DMS53 treated with DMSO at 0.1 percent for 48 hours (cell line): ENCODE measurements around the gene U2AF2.

Experiments used
- DNase-seq: peaks from one replicate; lab custom pipeline; 2025; ENCODE audit not compliant: unreplicated experiment; lab: John Stamatoyannopoulos, UW

Gene U2AF2

DNA sequence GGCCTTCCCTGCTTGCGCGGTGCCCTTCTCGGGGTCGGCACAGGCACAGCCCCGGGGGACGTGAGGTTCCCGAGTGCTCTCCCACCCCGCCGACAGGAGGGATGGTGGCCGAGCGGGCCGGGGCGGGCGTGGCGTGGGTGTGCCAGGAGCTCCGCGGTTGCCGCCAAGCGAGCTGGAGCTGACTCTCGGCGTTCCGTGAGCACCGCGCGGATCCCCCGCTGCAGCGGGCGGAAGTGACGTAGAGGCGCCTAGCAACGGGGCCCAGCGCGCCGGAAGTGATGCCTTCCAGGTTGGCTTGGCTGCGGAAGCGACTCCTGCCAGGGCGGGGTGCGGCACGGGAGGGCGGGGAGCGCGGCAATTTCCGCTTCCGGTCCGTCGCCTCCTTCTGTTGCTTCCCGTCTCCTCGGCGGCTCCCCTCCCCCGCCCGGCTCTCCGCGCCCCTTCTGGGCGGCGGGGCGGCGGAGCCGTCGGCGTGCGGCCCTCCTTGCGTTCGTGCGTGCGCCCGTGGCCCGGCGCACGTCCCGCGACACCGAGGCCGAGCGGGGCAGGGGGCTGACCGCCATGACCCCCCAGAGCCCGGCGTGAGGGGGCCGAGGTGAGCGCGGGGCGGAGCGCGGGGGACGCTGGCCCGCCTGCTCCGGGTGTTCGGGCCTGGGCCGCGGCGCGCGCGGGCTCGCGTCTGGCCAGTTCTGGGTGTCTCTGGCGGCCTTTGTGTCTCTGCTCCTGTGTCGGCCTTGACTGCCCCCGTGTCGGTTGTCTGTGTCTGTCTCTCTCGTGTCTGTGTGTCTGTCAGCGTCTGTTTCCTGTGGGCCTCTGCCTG lies 20.2 kb downstream of the U2AF2 start, which contains the start of gene EPN1:
Gene EPN1 (plus strand): TSS at position 386 of the 820 bp plus-strand sequence. CDS start 3,402 bp downstream, outside the sequence.
- DNase-seq = peak; percentile 90

DNA sequence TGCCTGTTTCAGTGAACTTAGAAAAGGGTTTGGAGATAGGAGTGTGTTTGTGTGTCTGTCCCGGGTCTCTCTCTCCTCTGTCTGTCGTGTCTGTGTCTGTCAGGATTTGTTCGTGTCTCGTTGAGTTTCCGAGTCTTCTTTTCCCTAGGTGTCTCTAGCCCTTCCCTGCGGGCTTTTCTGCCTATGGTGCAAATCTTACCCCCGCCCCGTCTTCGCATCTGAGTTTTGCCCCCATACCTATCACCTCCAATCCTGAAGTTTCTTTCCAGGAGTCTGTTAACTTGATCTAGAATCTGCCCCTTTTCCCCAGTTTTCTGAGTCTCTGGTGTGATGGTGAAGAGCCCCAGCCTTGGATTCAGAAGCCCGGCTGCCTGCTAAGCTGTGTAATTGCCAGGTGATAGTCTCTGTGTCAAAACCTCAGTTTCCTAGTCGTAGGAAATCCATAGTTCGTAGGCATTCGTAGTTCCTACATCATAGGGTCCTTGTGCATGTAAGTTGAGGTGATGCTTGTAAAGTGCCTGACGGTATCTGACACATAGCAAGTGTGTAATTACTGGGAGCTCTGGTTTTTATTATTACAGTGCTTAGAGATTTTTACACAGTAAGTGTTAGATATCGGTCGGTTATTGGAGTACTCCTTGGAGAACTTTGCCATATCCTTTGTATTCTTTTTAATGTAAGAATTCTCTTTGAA lies 21.0 kb downstream of the U2AF2 start:
- no peak for DNase-seq

DNA sequence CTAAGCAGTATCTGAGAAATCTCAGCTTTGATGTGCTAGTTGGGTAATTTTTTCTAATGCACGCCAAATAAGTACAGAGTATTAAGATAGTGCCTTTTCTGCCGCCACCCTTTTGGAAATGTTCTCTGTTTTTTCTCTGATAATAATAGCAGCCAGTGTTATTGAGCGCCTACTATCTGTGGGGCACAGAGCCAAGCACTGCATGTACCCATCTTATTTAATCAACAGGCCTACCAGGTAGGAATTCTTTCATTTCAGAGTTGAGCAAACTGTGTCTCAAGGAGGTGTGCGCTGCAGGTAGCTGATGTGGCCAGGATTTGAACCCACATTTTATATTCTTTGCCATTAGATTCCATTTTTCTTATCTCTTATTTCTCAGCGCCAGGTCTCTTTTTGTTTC lies 21.5 kb downstream of the U2AF2 start:
- no peak for DNase-seq

DNA sequence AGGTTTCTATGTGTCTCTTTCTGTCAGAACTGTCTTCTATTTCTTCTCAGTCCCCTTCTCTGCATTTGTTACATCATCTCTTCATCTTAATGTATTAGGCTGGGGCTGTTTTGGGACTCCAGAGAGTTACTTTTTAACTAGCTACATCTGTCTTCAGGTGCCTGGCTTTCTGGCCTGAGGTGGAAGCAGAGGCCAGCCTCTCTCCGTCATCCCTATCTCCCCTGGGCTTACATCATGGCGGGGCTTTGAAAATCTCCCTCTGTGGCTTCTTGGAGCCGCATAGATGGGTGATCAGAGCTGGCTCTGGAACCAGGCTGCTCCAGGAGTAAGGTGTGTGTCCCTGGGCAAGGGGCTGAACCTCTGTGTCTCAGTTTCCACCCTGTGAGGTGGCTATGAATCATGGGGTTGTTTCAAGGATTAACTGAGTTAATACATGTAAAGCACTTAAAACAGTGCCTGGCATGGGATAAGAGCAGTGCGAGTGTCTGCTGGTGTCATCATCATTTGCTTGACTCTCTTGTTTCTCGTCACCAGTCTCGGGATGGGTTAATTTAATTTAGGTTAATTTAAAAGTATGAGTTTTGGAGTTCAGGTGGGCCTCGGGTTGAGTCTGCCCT lies 22.2 kb downstream of the U2AF2 start:
- DNase-seq = no peak

DNA sequence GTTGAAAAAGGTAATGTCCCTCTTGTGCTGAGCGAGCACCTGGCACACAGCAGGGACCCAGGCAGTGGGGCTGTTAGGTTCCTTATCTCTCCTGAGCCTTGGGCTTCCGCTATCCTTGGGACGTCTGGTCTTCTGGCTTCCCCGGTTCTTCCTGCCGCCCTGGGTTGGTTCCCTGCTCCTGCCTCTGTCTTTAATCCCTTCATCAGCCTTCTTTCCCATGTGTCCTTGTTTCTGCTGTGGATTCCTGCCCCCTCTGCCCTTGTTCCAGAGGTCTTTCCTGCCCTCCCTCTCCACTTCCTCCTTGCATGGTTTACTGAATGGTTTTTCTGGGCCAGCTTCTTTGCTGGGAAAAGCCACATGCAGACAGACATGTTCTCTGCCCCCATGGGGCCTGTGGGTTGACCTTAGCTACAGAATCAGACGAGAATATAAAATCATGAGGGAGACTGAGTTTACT lies 22.8 kb downstream of the U2AF2 start:
- DNase-seq = no peak

DNA sequence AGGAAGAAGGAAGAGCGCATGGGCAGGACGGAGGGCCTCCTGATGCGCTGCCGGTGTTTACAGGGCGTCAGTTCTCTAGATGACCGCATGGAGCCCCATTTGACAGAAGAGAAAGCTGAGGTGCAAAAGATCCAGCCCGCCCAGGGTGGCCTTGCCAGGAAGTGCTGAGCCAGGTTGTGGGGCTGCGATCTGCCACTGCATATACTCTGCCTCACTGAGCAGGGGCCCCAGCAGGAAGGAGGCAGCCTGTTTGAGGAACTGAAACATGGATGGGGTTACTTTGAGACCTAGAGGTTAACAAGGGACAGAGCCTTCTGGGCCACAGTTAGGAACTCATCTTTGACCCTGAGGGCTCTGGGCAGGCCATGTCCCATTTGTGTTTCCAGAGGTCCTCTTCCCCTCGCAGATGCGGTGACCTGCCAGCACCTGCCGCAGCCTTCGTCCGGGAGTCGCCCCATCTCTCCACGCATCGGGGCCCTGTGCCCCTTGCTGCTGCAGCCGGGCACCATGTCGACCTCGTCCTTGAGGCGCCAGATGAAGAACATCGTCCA lies 23.4 kb downstream of the U2AF2 start:
- DNase-seq = no peak

DNA sequence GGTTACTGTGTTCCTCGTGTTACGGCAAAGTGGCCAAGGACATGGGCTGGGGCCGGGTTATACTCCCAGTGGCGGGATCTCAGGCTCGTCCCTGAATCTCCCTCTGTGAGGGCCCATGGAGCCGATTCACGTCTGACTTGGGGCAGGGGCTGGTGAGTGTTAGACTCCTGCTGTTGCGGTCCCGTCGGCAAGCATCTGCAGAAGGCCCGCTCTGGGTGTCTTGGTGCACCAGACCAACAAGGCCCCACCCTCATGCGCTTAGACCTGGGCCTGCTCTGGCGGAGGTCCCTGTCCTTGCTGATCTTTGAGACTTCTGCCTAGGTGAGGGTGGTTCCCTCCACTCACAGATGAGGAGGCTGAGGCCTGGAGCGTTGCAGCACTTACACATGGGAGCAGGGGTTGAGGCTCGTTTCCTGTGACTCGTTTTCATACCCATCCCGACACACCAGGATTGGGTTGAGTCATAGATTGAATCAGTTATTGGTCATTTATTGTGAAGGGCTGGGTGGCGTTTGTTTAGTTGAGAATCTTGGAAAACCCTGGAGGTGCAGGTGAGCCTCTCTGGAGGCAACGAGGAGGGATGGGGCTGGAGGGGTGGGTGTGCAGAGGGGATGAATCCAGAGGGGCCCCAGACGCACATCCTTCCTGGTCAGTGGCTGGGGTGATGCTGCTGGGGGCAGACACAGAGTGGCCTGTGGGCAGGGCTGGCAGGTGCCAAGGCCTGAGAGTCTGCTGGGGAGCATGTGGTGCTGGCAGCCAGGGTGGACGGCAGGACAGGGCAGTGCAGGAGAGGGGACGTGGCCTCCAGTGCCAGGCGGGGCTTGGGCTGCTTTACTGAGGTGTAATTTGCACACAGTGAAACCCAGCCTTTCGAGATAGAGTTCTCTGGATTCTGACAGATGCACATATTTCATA lies 24.8 kb downstream of the U2AF2 start:
- no peak for DNase-seq

DNA sequence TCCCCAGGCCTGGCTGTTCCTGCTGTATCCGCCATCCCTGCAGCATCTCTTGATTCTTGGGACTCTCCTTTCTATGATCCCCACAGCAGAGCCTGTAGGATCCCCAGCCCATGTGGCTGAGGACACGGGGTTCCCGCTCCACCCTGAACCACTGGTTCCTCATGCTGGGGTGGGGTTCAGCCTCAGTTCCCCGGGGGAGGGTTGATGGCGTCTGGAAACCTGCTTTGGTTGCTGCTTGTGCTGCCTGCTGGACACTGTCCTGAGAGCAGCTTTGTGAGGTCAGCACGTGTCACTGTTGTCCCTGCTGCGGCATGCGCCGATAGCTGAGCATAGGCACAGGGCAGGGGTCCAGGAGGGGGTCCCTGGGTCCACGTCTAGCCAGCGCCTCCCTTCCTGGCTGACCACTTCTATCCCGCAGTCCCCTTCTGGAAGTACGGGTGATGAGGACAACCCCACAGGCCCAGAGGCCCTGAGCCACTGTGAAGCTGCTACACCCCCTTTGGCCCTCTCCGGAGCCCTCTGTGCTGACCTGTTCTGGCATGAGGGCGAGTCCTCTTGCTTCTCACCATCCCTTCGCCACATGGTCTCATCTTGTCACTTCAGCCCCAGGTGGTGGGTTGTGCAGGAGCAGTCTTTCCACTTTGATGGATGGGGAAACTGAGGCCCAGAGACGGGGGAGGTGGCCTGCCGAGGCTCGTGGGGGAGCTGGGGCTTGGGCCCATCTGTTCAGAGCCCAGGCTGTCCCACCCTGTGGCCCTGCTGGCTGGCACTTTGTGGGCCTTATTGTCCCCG lies 25.7 kb downstream of the U2AF2 start:
- no peak for DNase-seq

DNA sequence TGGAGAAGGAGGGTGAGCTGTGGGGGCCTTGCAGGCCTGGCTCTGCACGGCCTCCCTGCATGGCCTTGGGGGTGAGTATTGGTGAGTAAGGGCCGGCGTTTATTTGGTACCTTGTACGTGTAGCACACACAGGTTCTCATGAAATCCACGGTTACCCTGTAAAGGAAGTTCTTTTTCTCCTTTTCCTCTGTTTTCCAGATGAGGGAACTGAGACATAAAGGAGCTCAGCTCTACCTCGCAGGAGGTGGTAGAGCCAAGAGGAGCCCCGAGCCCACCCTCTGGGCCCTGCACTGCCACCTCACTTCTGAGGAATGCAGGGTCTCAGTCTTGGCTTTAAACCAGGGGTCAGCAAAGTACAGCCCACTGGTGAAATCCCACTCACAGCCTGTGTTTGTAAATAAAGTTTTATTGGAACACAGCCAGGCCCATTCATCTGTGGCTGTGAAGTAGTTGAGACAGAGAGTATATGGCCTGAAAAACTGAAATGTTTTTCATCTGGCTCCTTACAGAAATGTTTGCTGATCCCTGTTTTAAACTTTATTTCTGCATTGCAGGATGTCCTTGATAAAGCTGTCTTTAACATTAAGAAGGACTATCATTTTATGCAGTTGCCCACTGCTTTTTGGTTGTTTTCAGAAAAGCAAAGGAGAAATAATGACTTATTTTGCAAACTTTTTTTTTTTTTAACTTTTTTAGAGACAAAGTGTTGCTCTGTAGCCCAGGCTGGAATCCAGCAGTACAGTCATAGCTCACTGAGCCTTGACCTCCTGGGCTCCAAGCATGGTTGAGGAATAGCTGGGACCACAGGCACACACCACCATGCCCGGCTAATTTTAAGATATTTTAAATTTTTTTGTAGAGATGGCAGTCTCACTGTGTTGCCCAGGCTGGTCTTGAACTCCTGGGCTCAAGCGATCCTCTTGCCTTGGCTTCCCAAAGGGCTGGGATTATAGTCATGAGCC lies 26.6 kb downstream of the U2AF2 start:
- DNase-seq = no peak

DNA sequence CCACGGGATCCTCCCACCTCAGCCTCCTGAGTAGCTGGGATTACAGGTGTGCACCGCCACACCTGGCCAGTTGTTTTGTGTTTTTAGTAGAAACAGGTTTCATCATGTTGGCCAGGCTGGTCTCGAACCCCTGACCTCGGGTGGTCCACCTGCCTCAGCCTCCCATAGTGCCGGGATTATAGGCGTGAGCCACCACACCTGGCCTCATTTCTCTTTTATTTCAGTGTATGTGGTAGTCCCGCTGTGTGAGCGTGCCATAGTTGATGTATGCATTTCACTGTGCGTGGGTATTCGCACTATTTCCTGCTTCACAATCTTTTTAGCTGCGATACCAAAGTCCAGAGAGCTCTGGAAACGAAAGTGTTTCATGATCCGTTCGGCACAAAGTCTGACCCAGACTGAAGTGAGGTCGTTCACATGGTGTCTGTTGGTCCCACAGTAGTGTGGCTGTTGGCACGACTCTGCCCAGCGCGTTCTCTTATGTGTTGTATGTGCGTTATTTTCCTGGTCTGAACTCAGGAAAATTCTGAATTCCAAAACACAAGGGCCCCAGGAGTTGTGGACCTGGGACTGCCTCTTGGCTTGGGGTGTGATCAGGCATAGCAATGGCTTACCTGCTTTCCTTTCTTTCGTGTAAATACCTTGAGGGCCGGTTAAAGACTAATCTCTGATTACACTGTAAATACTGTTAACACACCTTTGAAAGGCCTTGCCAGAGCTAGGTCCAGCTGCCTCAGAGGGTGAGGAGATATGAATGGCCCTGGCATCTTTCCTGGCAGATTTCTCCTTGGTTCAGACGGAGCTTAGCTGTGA lies 28.8 kb downstream of the U2AF2 start:
- peak; percentile 17 for DNase-seq

DNA sequence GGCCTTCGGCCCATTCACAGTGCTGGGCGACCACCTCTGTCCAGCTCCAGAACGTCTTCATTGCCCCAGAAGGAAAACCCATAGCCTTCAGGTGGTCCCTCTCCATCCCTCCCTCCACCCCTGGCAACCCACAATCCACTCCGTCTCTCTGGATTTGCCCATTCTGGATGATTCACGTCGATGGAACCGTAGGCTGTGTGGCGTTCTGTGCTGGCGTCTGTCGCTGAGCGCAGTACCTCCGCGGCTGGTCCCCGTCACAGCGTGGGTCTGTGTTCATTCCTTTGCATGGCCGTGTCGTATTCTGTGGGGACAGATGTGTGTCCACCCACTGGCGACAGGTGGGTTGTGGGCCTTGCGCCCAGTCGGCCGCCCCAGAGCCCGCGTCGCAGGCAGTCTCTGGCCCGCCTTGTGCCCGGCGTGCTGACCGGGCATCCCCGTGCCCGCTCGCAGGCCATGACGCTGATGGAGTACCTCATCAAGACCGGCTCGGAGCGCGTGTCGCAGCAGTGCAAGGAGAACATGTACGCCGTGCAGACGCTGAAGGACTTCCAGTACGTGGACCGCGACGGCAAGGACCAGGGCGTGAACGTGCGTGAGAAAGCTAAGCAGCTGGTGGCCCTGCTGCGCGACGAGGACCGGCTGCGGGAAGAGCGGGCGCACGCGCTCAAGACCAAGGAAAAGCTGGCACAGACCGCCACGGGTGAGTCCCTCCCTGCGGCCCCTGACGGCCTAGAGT lies 30.3 kb downstream of the U2AF2 start:
- DNase-seq = no peak

DNA sequence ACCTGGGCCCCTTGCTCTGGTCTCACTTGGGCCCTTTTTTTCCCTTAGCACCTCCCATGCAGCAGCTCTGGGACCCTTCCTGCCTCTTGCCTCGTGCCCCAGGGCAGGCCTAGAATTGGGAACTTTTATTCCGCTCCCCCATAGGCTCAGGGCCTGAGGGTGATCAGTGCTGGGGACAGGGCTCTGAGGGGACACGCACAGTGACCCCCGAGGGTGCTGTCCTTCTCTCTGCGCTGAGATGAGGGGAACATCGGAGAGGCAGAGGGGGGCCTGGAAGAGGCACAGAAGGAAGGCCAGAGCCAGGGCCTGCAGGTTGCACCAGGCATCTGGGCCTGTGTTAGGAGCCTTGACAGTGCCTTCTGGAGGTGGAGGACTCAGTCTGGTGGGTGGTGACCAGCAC lies 30.9 kb downstream of the U2AF2 start:
- DNase-seq = no peak

DNA sequence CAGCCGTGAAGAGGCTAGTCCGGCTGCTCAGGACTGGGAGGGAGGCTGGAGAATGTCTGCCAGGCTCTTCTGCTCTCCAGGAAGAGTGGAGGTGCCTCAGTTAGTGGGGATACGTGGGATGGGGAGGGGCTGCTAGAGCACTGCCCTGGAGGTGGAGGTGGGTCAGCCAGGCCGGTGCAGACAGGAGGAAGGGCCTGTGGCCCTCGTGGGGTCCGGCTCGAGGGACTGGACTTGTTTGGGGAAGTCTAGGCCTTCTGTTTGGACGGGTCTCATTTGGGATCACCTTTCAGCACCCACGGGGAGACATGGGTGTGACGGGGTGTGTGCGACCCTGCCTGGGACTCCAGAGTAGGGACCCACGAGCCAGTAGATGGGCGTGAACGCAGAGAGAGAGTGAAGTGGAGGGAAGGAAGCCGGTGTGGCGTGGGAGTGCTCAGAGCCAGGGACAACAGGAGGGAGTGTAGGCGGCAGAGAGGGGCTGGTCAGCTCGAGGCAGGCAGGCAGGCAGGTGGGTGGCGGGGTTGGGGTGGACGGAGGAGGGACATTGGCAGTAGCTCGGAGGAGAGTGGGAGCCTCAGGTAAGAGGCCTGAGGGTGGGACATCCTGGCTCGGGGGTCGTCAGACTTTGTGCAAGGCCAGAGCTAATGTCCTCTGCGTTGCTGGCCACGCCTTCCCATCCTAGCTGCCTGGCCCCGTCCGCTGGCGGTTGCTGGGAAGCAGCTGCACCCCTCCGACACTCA lies 31.6 kb downstream of the U2AF2 start:
- no peak for DNase-seq

DNA sequence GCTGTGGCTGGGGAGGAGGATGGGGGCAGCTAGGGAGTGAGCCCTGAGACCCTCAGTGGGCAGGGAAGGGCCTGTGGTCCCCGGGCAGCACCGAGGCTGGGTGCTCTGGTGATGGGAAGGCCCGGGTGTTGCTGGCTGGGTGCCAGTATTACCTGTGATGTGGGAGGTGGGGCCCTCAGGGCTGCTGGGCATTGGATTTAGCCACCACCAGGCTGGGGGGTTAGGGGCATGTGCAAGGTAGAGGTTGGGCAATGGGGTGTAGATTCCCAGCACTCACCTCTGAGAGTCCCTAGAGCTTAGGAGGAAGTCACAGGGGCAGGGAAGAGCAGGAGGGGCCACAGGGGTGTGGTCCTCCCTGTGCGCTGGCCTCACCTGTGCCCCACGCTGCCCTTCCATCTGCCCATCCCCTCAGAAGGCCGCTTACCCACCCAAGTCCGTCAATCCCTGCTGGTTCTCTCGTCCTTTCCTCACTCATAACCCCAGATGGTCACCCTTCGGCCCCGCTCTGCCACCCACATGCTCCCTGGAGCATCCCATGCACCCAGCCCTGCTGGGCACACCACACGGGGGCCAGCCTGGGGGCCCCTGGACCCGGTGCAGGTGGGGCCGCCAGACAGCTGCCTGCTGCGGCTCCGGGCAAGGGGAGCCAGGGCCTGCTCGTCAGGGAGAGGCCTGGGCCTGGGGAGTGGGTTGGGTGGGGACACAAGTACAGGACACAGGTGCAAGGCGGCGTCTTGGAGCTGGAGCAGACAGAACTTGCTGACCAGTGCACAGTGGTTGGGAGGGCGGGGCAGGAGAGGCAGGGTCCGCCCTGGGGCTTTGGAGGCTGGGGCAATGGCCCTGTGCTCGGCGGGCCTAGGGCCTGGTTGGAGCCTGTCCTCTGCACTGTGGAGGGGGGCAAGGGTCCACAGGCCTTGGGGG lies 32.7 kb downstream of the U2AF2 start:
- DNase-seq = no peak
